ENCODE data around the gene ROPN1.
"Not testable (repeated sequence)": the region's sequence is repeated elsewhere in the genome, so short reads cannot be mapped to it uniquely, and the experiment has no call there.

ROPN1 gene

GRCh38 chr3:123991730-123992588 lies at the start of gene ROPN1:
ROPN1 (minus strand) TSS chr3:123992124; CDS start chr3:123980481, 11,643 bp downstream.
- not testable (repeated sequence) for DNase-seq (ENCODE audit: low read depth)

- DNase-seq (ENCODE audit: low read depth): no peak
These were observed 49.6 kb upstream of the ROPN1 start for GRCh38 chr3:124041553-124041952.

GRCh38 chr3:124037326-124037725 lies 45.4 kb upstream of the ROPN1 start:
- DNase-seq (ENCODE audit: low read depth): no peak

- DNase-seq (ENCODE audit: low read depth): not testable (repeated sequence)
These were observed 44.3 kb upstream of the ROPN1 start for GRCh38 chr3:124036214-124036613.

- DNase-seq (ENCODE audit: low read depth): no peak
These were observed 43.7 kb upstream of the ROPN1 start for GRCh38 chr3:124035463-124036121.

- no peak for DNase-seq (ENCODE audit: low read depth)
These were observed 42.9 kb upstream of the ROPN1 start for GRCh38 chr3:124034844-124035152.

GRCh38 chr3:124034016-124034843 lies 42.3 kb upstream of the ROPN1 start:
- no peak for DNase-seq (ENCODE audit: low read depth)

- no peak for DNase-seq (ENCODE audit: low read depth)
These were observed 41.6 kb upstream of the ROPN1 start, which contains the start of gene KALRN for GRCh38 chr3:124033360-124034015. KALRN (plus strand) TSS chr3:124033369.

GRCh38 chr3:124032881-124033359 lies 41.0 kb upstream of the ROPN1 start:
- DNase-seq (ENCODE audit: low read depth): peak; percentile 77

GRCh38 chr3:124032311-124032880 lies 40.5 kb upstream of the ROPN1 start:
- DNase-seq (ENCODE audit: low read depth): peak; percentile 19

- DNase-seq (ENCODE audit: low read depth): no peak
These were observed 34.6 kb upstream of the ROPN1 start for GRCh38 chr3:124026516-124026915.

- DNase-seq (ENCODE audit: low read depth): not testable (repeated sequence)
These were observed 31.6 kb upstream of the ROPN1 start for GRCh38 chr3:124023531-124023930.

- no peak for DNase-seq (ENCODE audit: low read depth)
These were observed 27.4 kb upstream of the ROPN1 start for GRCh38 chr3:124019291-124019690.

- not testable (repeated sequence) for DNase-seq (ENCODE audit: low read depth)
These were observed 25.6 kb upstream of the ROPN1 start for GRCh38 chr3:124017502-124017901.

GRCh38 chr3:124016483-124016882 lies 24.6 kb upstream of the ROPN1 start:
- peak; percentile 10 for DNase-seq (ENCODE audit: low read depth)

GRCh38 chr3:124014366-124014942 lies 22.5 kb upstream of the ROPN1 start:
- DNase-seq (ENCODE audit: low read depth): no peak

GRCh38 chr3:124008321-124008720 lies 16.4 kb upstream of the ROPN1 start:
- DNase-seq (ENCODE audit: low read depth): not testable (repeated sequence)

GRCh38 chr3:124007186-124007585 lies 15.3 kb upstream of the ROPN1 start:
- DNase-seq (ENCODE audit: low read depth): peak; percentile 16

GRCh38 chr3:124002405-124003079 lies 10.6 kb upstream of the ROPN1 start:
- not testable (repeated sequence) for DNase-seq (ENCODE audit: low read depth)

- DNase-seq (ENCODE audit: low read depth): not testable (repeated sequence)
These were observed 9.4 kb upstream of the ROPN1 start for GRCh38 chr3:124001366-124001765.
